Measurements from ENCODE around the gene SRSF1.
"Not testable (repeated sequence)": the region's sequence is repeated elsewhere in the genome, so short reads cannot be mapped to it uniquely, and the experiment has no call there.

Gene SRSF1

DNA sequence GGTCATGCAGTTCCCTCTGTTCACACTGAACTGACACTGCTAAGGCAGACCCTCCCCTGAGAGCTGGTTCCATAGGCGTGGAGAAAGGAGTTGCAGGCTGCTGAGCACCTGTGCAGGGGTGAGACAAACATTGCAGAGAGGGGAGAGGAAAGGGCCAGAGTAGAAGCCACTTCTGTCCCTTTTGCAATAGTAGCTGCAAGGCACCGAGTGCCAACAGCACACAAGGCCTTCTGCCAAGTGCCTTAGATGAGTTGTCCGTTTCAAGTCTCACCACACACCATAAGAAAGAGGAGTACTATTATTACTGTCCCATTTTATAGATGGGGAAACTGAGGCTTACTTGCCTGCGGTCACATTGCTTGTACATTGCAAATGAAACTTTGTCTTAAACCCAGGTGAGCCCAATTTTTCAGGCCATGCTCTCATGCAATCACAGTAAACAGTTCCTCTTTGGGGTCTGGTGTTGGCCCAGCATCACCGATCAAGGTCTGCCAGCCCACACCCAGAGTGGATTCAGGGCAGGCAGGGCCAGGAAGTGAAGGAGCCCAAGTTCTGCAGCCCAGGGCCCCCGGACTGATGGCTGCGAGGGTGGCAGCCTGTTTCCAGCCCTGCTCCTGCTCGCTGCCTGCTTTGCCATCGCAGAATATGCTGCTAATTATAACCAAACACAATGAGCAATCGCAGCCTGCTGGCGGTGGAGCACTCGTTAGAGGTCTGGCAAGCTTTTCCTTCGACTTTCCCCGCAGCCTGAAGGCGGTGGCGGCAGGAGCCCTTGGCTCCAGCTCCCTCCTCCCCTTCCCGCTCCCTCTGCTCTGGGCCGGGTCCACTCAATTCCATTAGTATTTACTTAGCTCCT is 39.4 kb upstream of the SRSF1 start:
- TF ChIP-seq EZH2phosphoT487 (IDR thresholded peaks at IDR 0.05; ENCODE audit: low read length) (no peak), EZH2 (optimal IDR thresholded peaks at IDR 0.05; ENCODE audit: low read depth, low read length) (no peak), CTCF (IDR thresholded peaks at IDR 0.05; ENCODE audit: low read length) (no peak)
- Histone ChIP-seq H3K79me2 (ENCODE audit: low read length) (no peaks in the 10 kb centered on the region), H4K20me1 (ENCODE audit: insufficient read depth, low read length) (no peaks in the 10 kb centered on the region), H3K27me3 (replicated peaks; ENCODE audit: insufficient read depth, low read length) (no peaks in the 10 kb centered on the region), H3K4me3 (ENCODE audit: low read length) (no peak overlapping the region), H3F3A (ENCODE audit: insufficient read depth, low read length) (no peaks in the 10 kb centered on the region), H3K27ac (ENCODE audit: low read length) (no peak overlapping the region), H3K36me3 (replicated peaks; ENCODE audit: insufficient read depth, low read length) (no peaks in the 10 kb centered on the region), H3K4me1 (ENCODE audit: low read length) (no peaks in the 10 kb centered on the region), H3K9me2 (replicated peaks; ENCODE audit: insufficient read depth, low read length) (no peaks in the 10 kb centered on the region), H3K9ac (ENCODE audit: low read length) (no peak overlapping the region), H2AFZ (ENCODE audit: low read length) (no peak overlapping the region), H3K4me2 (ENCODE audit: low read depth, low read length) (no peak overlapping the region), H3K9me3 (replicated peaks; ENCODE audit: insufficient read depth, low read length) (no peaks in the 10 kb centered on the region)
- DNase-seq: no peak

DNA sequence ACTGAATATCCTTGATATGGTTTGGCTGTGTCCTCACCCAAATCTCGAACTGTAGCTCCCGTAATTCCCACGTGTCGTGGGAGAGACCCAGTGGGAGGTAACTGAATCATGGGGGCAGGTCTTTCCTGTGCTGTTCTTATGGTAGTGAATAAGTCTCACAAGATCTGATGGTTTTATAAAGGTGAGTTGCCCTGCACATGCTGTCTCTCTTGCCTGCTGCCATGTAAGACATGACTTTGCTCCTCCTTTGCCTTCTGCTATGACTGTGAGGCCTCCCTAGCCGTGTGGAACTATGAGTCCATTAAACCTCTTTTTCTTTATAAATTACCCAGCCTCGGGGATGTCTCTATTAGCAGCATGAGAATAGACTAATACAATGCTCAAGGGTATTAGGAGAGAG is 37.2 kb upstream of the SRSF1 start:
- H3K4me3 ChIP-seq (ENCODE audit: low read length); H3K79me2 ChIP-seq (ENCODE audit: low read length); H3K27me3 ChIP-seq (replicated peaks; ENCODE audit: insufficient read depth, low read length); H2AFZ ChIP-seq (ENCODE audit: low read length); H3K36me3 ChIP-seq (replicated peaks; ENCODE audit: insufficient read depth, low read length); H3K9me2 ChIP-seq (replicated peaks; ENCODE audit: insufficient read depth, low read length); H3K9ac ChIP-seq (ENCODE audit: low read length); H3K27ac ChIP-seq (ENCODE audit: low read length); H4K20me1 ChIP-seq (ENCODE audit: insufficient read depth, low read length); H3K4me1 ChIP-seq (ENCODE audit: low read length); H3F3A ChIP-seq (ENCODE audit: insufficient read depth, low read length); H3K9me3 ChIP-seq (replicated peaks; ENCODE audit: insufficient read depth, low read length); DNase-seq; H3K4me2 ChIP-seq (ENCODE audit: low read depth, low read length): not testable (repeated sequence)

DNA sequence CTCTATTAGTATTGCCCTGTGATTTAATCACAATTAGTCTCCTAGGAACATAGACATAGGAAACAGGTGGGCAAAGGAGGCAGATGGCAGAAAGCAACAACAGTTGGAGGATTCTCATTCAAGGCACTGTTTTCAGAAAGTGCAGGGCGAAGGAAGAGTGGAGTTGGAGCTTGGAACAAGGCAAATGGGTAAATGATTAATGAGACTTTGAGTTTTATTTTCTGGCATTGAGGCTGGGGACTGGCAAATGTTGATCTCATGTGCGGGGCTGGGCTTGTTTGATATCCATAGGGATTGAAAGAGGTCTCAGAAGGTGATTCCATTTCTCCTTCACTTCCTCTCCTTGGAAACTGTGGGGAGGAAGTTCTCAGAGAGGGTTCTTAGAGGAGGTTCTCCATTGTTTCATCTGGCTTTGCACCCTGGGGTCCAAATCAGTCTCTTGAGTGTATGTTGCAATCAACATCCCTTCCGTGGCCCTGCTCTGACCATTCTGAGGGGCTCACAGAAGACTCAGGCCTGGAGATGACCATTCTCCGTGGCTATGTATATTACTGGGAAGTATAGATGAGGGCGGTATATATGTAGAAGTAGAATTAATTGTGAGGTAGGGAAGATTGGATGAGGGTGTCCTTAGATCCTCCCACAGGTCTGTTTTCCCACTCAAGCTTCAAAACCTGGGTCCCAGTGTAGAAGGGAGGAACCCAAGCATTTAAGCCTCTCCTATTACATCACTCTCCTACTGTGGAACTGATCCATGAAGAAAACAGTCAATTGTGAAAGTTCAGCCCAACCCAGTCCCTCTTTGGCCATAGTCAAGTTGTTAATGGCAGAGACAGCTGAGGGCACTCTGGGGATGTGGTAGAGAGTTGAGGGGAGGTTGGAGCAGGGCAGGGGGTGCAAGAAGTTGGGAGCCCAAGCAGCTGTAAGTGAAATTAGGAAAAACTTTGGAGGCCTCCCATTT is 36.5 kb upstream of the SRSF1 start:
- DNase-seq: no peak
- no peaks in the 10 kb centered on the region for H3K9me3 ChIP-seq (replicated peaks; ENCODE audit: insufficient read depth, low read length)
- no peaks in the 10 kb centered on the region for H3F3A ChIP-seq (ENCODE audit: insufficient read depth, low read length)
- no peaks in the 10 kb centered on the region for H3K36me3 ChIP-seq (replicated peaks; ENCODE audit: insufficient read depth, low read length)
- no peak overlapping the region for H2AFZ ChIP-seq (ENCODE audit: low read length)
- H4K20me1 ChIP-seq (ENCODE audit: insufficient read depth, low read length): no peaks in the 10 kb centered on the region
- no peak overlapping the region for H3K4me3 ChIP-seq (ENCODE audit: low read length)
- H3K4me1 ChIP-seq (ENCODE audit: low read length): no peaks in the 10 kb centered on the region
- TF ChIP-seq EZH2 (optimal IDR thresholded peaks at IDR 0.05; ENCODE audit: low read depth, low read length) (no peak), CTCF (IDR thresholded peaks at IDR 0.05; ENCODE audit: low read length) (no peak), EZH2phosphoT487 (IDR thresholded peaks at IDR 0.05; ENCODE audit: low read length) (no peak)
- no peaks in the 10 kb centered on the region for H3K79me2 ChIP-seq (ENCODE audit: low read length)
- no peaks in the 10 kb centered on the region for H3K9me2 ChIP-seq (replicated peaks; ENCODE audit: insufficient read depth, low read length)
- H3K27ac ChIP-seq (ENCODE audit: low read length): no peak overlapping the region
- H3K4me2 ChIP-seq (ENCODE audit: low read depth, low read length): no peak overlapping the region
- H3K27me3 ChIP-seq (replicated peaks; ENCODE audit: insufficient read depth, low read length): 0 out of 2 replicates have a peak, but pooled peaks cover 3% of the 10 kb centered on the region
- no peak overlapping the region for H3K9ac ChIP-seq (ENCODE audit: low read length)

Data from MM.1S (cell line).